HepG2 (cell line): ENCODE measurements around the gene HNRNPUL1. TPM values are rescaled to one million over a fixed set of nuclear protein-coding genes. Genes with fewer than 3 reads are reported as not detected.

Experiments used
- BHLHE40 ChIP-seq: IDR thresholded peaks from 2 replicates; pipeline ENCODE4 v1.6.1; 2011; ENCODE audit warnings: low read length, improper control_type of control experiment
- CAMTA2 ChIP-seq: sonication (generic); formaldehyde crosslinking; IDR thresholded peaks from 2 replicates; pipeline ENCODE4 v1.4.0; 2020; ENCODE audit warnings: mild to moderate bottlenecking, missing genetic modification reagents, borderline replicate concordance
- FUBP1 ChIP-seq: sonication (generic); formaldehyde crosslinking; IDR thresholded peaks from 2 replicates; pipeline ENCODE4 v1.5.1; 2020; ENCODE audit warnings: missing genetic modification reagents, mild to moderate bottlenecking, borderline replicate concordance
- KMT2A ChIP-seq: sonication (generic); formaldehyde crosslinking; IDR thresholded peaks from 2 replicates; pipeline ENCODE4 v1.4.0; 2020; ENCODE audit warnings: missing genetic modification reagents
- SIX1 ChIP-seq: sonication (generic); formaldehyde crosslinking; IDR thresholded peaks from 2 replicates; pipeline ENCODE4 v1.4.0; 2020; ENCODE audit warnings: missing genetic modification reagents, borderline replicate concordance
- SMYD3 ChIP-seq: sonication (generic); formaldehyde crosslinking; IDR thresholded peaks from 2 replicates; pipeline ENCODE4 v1.8.1; 2023; ENCODE audit warnings: mild to moderate bottlenecking, missing genetic modification reagents
- SRSF4 ChIP-seq: fragments of 200-400 bp; formaldehyde crosslinking; IDR thresholded peaks from one replicate; pipeline ENCODE4 v1.6.1; 2018; ENCODE audit warnings: mild to moderate bottlenecking, low read depth, low read length, moderate library complexity; ENCODE audit not compliant: poor library complexity, severe bottlenecking
- ZBTB4 ChIP-seq: sonication (generic); formaldehyde crosslinking; IDR thresholded peaks from 2 replicates; pipeline ENCODE4 v1.4.0; 2020; ENCODE audit warnings: missing genetic modification reagents, mild to moderate bottlenecking, borderline replicate concordance
- ZNF407 ChIP-seq: sonication (generic); formaldehyde crosslinking; IDR thresholded peaks from one replicate; pipeline ENCODE4 v1.5.1; 2020; ENCODE audit warnings: mild to moderate bottlenecking, missing genetic modification reagents; ENCODE audit errors: not compliant biosample characterization
- ZNF414 ChIP-seq: sonication (generic); formaldehyde crosslinking; IDR thresholded peaks from 2 replicates; pipeline ENCODE4 v1.5.0; 2020; ENCODE audit warnings: missing genetic modification reagents
- ZNF496 ChIP-seq: sonication (generic); formaldehyde crosslinking; IDR thresholded peaks from 2 replicates; pipeline ENCODE4 v1.8.1; 2023; ENCODE audit warnings: mild to moderate bottlenecking, moderate library complexity, missing genetic modification reagents; ENCODE audit not compliant: insufficient replicate concordance
- ZNF598 ChIP-seq: sonication (generic); formaldehyde crosslinking; IDR thresholded peaks from 2 replicates; pipeline ENCODE4 v1.5.1; 2020; ENCODE audit warnings: mild to moderate bottlenecking, missing genetic modification reagents, borderline replicate concordance
- polyA plus RNA-seq, 8 experiments: library from polyadenylated mRNA; depleted of rRNA in 3 of 8; stranded (reverse) in 7 of 8; unstranded in 1 of 8; fragments of >200 nt; fragmentation: Illumina TruSeq in 4 of 8; extraction: Trizol in 4 of 8; gene quantifications; 2 replicates each; pipeline versions ENCODE4 v1.2.1 to v1.2.3, GENCODE V29; 2011 to 2016; ENCODE audit warnings: low read depth in 4 of 8, missing spikeins in 1 of 8, mixed read lengths in 1 of 8; ENCODE audit not compliant: insufficient read depth in 1 of 8
- total RNA-seq, 5 experiments: library from RNA; depleted of rRNA; stranded (reverse); fragments of >200 nt; fragmentation: Illumina TruSeq; extraction: Trizol; gene quantifications; 2 replicates each; pipeline ENCODE4 v1.2.3, GENCODE V29; 2016; ENCODE audit warnings: low read depth in 1 of 5

Gene HNRNPUL1
- total and polyA plus RNA-seq, 2 of the 13 experiments (the other 11 are each of a cell fraction or from before 2014, with no cell fraction given), result 30.9 to 81.7 TPM

GRCh38 chr19:41226053-41226873 lies 37.9 kb upstream of the HNRNPUL1 start (continued):
- TF ChIP-seq CAMTA2 (CRISPR knock-in tag) (0 out of 2 replicates have a peak, but pooled peaks have one; percentile 25), KMT2A (CRISPR knock-in tag) (no peak), ZBTB4 (CRISPR knock-in tag) (no peak), SIX1 (no peak), BHLHE40 (peak; percentile 85), ZNF598 (CRISPR knock-in tag) (peak; percentile 42; the same call in 1 of the 2 replicates), ZNF414 (CRISPR knock-in tag) (no peak; the same call in 1 of the 2 replicates), SMYD3 (CRISPR knock-in tag) (no peak; the same call in 1 of the 2 replicates), FUBP1 (CRISPR knock-in tag) (no peak), SRSF4 (no peak), ZNF407 (CRISPR knock-in tag) (no peak), ZNF496 (CRISPR knock-in tag) (no peak)
